ENCODE results near the gene VNN1. TPM values are rescaled to one million over a fixed set of nuclear protein-coding genes. Genes with fewer than 3 reads are reported as not detected.

The VNN1 gene
- total RNA-seq, 1 donor from 2014 or later: not detected

GRCh38 chr6:132746048-132746447, 32.2 kb upstream of the VNN1 start:
- Mint-ChIP-seq H3K4me3 (no peak overlapping the region), H3K36me3 (ENCODE audit: low read depth) (no peaks in the 10 kb centered on the region), H3K27me3 (ENCODE audit: low read depth) (no peaks in the 10 kb centered on the region)

GRCh38 chr6:132742495-132742894, 28.6 kb upstream of the VNN1 start:
- Mint-ChIP-seq H3K9me3 (peaks cover 11% of the 10 kb centered on the region), H3K4me3 (no peak overlapping the region), H3K27ac (ENCODE audit: unreplicated experiment) (no peak overlapping the region), H3K36me3 (ENCODE audit: low read depth) (no peaks in the 10 kb centered on the region), H3K4me1 (no peaks in the 10 kb centered on the region), H3K27me3 (ENCODE audit: low read depth) (no peaks in the 10 kb centered on the region)
- no peak for DNase-seq (ENCODE audit: low read depth, low spot score)
- TF ChIP-seq, protein P1, sequence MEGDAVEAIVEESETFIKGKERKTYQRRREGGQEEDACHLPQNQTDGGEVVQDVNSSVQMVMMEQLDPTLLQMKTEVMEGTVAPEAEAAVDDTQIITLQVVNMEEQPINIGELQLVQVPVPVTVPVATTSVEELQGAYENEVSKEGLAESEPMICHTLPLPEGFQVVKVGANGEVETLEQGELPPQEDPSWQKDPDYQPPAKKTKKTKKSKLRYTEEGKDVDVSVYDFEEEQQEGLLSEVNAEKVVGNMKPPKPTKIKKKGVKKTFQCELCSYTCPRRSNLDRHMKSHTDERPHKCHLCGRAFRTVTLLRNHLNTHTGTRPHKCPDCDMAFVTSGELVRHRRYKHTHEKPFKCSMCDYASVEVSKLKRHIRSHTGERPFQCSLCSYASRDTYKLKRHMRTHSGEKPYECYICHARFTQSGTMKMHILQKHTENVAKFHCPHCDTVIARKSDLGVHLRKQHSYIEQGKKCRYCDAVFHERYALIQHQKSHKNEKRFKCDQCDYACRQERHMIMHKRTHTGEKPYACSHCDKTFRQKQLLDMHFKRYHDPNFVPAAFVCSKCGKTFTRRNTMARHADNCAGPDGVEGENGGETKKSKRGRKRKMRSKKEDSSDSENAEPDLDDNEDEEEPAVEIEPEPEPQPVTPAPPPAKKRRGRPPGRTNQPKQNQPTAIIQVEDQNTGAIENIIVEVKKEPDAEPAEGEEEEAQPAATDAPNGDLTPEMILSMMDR (conservative IDR thresholded peaks at IDR 0.05): no peak

More at GRCh38 chr6:132746048-132746447, 32.2 kb upstream of the VNN1 start:
- TF ChIP-seq, protein P1 (conservative IDR thresholded peaks at IDR 0.05): no peak
- DNase-seq (ENCODE audit: low read depth, low spot score): no peak
- no peak overlapping the region for H3K27ac Mint-ChIP-seq (ENCODE audit: unreplicated experiment)
- no peaks in the 10 kb centered on the region for H3K4me1 Mint-ChIP-seq
- no peaks in the 10 kb centered on the region for H3K9me3 Mint-ChIP-seq

DNA sequence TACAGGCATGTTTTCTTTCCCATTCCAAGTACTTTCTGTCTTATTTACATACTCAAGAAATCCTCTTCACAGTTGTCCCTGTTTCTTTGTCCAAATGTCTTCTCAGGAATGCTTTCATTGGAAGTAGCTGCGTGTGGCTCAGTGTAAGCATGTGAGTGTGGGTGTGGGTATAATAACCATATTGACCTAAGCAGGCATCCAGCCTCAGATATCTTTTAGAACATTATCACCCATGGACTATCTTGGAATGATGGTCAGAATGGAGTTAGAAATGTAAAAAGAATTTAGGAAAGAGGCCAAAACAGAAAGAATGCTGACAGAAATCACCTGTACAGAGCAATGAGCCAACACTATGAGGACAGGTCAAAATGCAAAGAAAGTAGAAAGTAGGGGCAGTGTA, 27.4 kb upstream of the VNN1 start:
- H3K4me1 Mint-ChIP-seq: no peaks in the 10 kb centered on the region
- H3K27me3 Mint-ChIP-seq (ENCODE audit: low read depth): no peaks in the 10 kb centered on the region
- DNase-seq (ENCODE audit: low read depth, low spot score): no peak
- TF ChIP-seq, protein P1 (conservative IDR thresholded peaks at IDR 0.05): no peak
- no peak overlapping the region for H3K4me3 Mint-ChIP-seq
- no peak overlapping the region for H3K27ac Mint-ChIP-seq (ENCODE audit: unreplicated experiment)
- no peaks in the 10 kb centered on the region for H3K36me3 Mint-ChIP-seq (ENCODE audit: low read depth)
- peaks cover 11% of the 10 kb centered on the region for H3K9me3 Mint-ChIP-seq

DNA sequence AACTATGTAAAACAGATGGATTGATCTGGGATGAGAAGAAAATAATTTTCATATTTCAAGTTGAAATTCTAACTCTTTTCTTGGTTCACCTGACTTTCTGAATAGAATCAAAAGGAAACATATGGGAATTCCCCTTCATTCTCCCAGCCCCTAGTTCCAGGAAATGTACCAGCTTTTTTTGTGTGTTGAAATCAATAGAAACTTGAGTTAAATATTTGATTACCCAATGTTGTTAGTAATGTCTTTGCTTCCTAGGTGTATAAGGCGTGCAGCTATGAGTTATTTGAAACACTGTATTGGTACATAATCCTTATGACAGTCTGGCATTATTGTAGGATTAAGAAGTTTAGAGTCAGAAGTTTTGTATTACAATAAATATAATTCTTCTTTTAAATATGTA, 22.4 kb upstream of the VNN1 start:
- TF ChIP-seq, protein P1 (conservative IDR thresholded peaks at IDR 0.05): no peak
- Mint-ChIP-seq H3K27me3 (ENCODE audit: low read depth) (no peaks in the 10 kb centered on the region), H3K4me1 (no peaks in the 10 kb centered on the region), H3K27ac (ENCODE audit: unreplicated experiment) (no peak overlapping the region), H3K36me3 (ENCODE audit: low read depth) (no peaks in the 10 kb centered on the region), H3K4me3 (no peak overlapping the region), H3K9me3 (peaks cover 11% of the 10 kb centered on the region)
- no peak for DNase-seq (ENCODE audit: low read depth, low spot score)

DNA sequence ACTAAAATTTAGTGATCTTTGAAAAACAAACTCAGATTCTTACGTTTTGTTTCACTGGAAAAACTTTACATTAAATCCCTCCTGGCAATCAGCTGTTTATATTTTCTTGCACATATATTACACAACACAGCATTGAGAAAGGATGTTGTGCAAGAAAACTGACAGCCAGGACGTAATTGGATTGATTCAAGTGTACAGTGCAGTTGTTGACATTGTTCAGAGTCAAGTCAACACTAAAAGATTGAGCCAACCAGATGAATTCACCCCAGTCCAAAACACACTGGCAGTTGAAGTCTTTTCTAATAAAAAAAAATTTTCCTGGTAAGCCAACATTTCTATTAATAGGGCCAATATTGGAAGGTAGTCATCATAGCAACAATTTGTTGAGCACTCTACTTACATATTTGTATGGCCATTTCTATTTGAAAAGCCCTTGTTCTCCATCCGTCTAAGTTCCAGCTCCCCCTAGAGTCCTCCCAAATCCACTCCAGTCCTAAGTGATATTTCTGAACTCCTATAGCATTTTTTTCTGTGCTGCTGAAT, 20.9 kb upstream of the VNN1 start:
- no peaks in the 10 kb centered on the region for H3K36me3 Mint-ChIP-seq (ENCODE audit: low read depth)

More for the DNA sequence above, 20.9 kb upstream of the VNN1 start:
- no peak overlapping the region for H3K4me3 Mint-ChIP-seq
- no peaks in the 10 kb centered on the region for H3K27me3 Mint-ChIP-seq (ENCODE audit: low read depth)
- TF ChIP-seq, protein P1 (conservative IDR thresholded peaks at IDR 0.05): no peak
- no peaks in the 10 kb centered on the region for H3K4me1 Mint-ChIP-seq
- peaks cover 7% of the 10 kb centered on the region for H3K9me3 Mint-ChIP-seq
- no peak overlapping the region for H3K27ac Mint-ChIP-seq (ENCODE audit: unreplicated experiment)
- DNase-seq (ENCODE audit: low read depth, low spot score): no peak

Data from neural crest cell (in vitro differentiated cells).